GF-D8 (cell line): Measurements from ENCODE around the gene FBXL20.
"Not testable (repeated sequence)": the region's sequence is repeated elsewhere in the genome, so short reads cannot be mapped to it uniquely, and the experiment has no call there.

Experiments used
- DNase-seq: peaks from one replicate; lab custom pipeline; 2025; lab: John Stamatoyannopoulos, UW

Gene FBXL20

GRCh38 chr17:39250076-39250475, 151.3 kb downstream of the FBXL20 start:
- not testable (repeated sequence) for DNase-seq

DNA sequence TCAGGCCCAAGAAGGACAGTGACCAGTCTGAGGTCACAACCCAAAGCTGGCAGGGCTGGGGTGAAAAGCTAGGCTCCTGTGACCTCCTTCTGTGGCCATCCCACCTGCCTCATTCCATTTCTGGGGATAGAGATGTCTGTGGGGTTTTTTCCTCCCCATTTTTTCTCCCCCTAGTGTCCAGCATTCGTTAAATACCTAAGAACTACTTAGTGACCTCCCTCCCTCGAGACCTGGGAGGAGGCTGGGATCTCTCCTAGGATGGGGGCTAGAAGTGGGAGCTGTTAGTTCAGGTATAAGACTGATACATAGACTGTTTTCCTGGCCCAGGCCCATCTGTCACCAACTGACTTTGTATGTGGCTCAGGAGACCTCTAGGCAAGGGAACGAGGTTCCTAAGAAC, 155.2 kb downstream of the FBXL20 start:
- no peak for DNase-seq

DNA sequence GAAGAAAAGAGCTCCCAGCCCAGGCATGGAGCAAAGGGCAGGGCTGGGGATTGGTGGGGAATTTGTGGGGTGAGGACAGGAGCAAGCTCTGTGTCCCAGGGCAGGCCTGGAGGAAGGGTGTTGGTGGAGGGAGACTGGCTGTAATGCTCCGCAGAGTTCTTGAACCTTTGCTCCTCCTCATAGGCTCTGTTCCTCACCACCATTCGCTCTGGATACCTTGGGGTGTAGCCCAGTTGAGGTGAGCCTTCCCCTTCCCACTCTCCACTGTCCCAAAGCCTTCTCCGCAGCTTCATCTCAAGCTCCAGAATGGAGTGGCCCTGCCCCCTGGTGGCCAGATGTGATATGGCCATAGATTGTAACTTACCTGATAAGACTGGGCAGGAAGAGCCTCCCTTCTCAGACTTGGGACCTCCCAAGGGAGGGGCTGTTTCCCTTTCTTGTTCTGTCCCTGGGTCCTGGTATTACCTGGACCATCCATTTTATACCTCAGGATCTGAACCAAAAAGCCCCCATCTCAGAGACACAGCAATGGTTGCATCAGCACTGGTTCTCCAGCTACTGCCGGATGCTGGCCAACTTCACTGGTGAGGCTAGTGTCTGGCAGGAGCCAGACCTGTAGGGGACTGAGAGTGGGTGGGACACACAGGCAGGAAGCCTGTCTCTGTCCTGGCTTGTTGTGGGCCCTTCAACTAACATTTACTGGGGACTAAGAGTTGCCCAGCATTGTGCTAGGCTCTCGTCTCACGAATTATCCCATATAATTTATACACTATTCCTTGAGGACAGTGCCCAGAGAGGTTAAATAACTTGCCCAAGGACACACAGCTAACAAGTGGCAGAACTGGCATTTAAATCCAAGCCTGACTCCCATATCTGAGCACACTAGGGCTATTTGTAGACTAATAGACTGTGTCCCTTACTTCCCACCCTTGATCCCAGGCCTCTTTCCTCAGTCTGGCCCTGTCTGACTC, 156.5 kb downstream of the FBXL20 start:
- peak; percentile 28 for DNase-seq

GRCh38 chr17:39244016-39244599, 157.3 kb downstream of the FBXL20 start:
- peak; percentile 48 for DNase-seq

- no peak for DNase-seq
Observed at GRCh38 chr17:39243155-39243554, 158.3 kb downstream of the FBXL20 start.

DNA sequence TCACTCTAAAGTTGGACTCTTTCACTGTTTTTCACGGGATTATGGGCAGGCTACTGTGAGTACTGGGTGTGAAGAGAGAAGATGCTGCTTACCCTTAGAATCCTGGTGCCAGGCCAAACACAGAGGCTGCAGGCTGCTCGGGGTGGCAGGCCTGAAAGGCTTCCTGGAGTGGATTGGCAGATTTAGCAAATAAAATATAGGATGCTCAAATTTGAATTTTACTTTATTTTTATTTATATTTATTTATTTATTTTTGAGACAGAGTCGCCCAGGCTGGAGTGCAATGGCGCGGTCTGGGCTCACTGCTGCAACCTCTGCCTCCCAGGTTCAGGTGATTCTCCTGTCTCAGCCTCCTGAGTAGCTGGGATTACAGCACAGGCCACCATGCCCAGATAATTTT, 160.8 kb downstream of the FBXL20 start:
- no peak for DNase-seq

- DNase-seq = no peak
Observed at GRCh38 chr17:39239640-39240314, 161.6 kb downstream of the FBXL20 start.

GRCh38 chr17:39238311-39238972, 163.0 kb downstream of the FBXL20 start:
- peak; percentile 18 for DNase-seq

DNA sequence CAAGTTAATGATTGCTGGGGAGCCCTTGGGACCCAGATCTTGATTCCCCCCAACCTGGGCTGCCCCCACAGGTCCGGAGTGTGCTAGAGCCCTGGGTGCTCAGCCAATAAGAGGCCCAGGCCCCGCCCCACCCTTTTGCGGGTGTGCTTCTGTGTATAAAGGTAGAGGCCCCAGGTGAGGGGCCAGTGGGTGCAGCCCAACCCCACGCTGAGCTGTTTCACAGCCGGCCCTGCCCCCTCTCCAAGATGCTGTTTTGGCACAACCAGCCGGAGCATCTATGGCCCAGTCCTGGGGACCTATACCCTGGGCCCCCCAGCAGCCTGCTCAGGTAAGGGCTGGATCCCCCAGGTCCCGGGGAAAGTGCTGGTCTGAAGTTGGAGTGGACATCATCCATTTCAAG, 163.8 kb downstream of the FBXL20 start:
- DNase-seq = no peak

DNA sequence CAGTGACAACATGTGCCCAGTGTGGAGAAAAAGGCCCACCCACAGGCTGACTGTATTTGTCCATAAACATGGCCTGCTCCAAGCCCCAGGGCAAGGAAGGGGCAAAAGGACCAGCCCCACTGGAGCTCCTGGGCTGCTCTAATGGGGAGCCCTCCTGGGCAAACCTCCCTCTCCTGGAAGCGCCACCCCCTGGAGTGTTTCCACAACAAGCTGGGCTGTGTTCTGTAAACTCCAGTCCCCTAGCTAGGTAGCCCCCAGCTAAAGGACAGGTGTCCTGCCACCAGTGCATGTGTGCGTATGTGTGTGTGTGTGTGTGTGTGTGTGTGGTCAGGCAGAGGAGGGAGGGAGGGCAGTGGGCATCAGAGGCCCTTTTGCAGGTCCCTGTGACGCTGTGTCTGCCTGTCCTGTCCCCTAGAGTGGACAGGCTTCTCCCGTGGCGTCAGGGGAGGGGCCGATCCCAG, 164.4 kb downstream of the FBXL20 start:
- DNase-seq = no peak

DNA sequence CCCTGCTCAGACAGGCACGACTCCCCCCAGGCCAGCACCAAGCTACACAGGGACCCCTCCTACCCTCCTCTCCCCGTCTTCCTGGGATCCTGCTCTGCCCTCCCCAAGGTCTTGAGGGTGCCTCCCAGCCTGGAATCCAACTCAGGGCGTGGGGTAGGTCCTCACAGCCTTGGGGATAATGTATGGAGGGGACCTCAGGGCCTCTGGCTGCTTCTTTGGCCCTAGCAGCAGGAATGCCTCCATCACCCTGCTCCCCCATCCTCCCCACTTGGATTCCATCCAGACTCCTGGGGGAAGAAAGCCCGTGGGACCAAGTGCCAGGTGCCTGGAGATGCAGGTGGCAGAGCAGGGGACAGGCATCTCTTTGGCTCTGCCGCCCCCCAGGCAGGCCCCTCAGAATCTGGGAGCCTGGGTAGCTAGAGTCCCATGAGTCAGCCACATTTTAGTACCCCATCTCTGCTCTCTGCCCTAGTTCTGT, 164.9 kb downstream of the FBXL20 start:
- no peak for DNase-seq

GRCh38 chr17:39235555-39236449, 165.6 kb downstream of the FBXL20 start:
- DNase-seq = peak; percentile 34

GRCh38 chr17:39231591-39232551, 169.6 kb downstream of the FBXL20 start:
- DNase-seq = peak; percentile 34

DNA sequence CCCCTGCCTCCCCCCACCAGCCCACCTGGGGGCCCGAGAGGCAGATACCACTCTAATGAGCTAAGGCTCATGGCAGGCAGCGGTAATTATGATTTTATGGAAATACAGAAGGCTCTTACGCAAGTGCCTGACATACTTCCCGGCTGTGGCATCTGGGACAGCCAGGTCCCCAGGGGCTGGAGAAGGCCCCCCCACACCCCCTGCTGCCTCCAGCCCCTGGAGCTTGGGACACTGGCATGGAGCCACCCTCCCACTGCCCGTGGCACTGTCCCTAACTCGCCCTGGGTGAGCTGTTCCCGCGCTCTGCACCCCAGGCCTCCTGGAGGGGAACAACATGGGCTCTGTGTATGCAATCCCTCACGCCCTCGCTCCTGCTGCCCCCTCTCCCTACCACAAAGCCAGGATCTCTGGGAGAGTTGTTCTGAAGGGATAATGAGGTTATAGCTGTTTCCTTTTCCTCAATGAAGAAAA, 170.3 kb downstream of the FBXL20 start:
- DNase-seq = no peak

- no peak for DNase-seq
Observed at GRCh38 chr17:39230361-39230760, 171.1 kb downstream of the FBXL20 start.

GRCh38 chr17:39229274-39229913, 172.0 kb downstream of the FBXL20 start:
- peak; percentile 44 for DNase-seq

GRCh38 chr17:39227364-39227919, 174.0 kb downstream of the FBXL20 start:
- DNase-seq = no peak

- no peak for DNase-seq
Observed at GRCh38 chr17:39225959-39226683, 175.3 kb downstream of the FBXL20 start.
